GM10266 (cell line): ENCODE results near the gene MAD1L1.

Experiments
- DNase-seq: peaks from one replicate; pipeline ENCODE4 v3.0.0; 2012; ENCODE audit errors: extremely low spot score
- TF ChIP-seq, protein P1 (sequence below): IDR thresholded peaks from 2 replicates; pipeline ENCODE4 v1.5.1; 2012; ENCODE audit warnings: mild to moderate bottlenecking, low read depth; ENCODE audit not compliant: control insufficient read depth, insufficient read depth; ENCODE audit errors: missing control alignments

The MAD1L1 gene

DNA sequence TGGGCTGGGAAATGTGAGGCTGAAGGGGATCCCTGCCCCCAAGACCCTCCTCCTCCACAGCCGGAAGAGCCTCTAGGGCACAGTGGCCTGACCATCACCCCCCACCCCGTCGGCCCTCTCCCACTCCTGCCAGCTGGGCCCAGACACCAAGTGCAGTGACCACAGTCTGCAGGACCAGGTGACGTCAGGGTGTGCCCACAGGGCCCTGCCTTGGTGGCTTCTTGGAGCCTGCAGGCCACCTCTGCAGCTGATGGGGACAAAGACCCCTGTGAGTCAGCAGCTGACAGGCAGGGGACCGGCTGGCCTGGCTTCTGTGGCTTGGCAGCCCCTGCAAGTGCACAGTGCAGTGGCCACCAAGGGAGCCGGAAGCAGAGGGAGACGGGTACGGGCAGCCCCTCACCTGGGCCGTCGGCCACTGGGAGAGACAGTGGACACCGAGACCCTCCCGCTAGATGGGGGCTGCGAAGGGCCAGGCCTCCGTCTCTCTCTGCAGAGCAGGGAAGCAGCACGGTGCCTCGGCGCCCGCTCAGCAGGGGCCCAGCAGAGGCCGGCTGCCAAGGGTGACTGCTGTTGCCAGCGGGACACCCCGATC is 288.0 kb downstream of the MAD1L1 start:
- TF ChIP-seq, protein P1, sequence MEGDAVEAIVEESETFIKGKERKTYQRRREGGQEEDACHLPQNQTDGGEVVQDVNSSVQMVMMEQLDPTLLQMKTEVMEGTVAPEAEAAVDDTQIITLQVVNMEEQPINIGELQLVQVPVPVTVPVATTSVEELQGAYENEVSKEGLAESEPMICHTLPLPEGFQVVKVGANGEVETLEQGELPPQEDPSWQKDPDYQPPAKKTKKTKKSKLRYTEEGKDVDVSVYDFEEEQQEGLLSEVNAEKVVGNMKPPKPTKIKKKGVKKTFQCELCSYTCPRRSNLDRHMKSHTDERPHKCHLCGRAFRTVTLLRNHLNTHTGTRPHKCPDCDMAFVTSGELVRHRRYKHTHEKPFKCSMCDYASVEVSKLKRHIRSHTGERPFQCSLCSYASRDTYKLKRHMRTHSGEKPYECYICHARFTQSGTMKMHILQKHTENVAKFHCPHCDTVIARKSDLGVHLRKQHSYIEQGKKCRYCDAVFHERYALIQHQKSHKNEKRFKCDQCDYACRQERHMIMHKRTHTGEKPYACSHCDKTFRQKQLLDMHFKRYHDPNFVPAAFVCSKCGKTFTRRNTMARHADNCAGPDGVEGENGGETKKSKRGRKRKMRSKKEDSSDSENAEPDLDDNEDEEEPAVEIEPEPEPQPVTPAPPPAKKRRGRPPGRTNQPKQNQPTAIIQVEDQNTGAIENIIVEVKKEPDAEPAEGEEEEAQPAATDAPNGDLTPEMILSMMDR: no peak
- DNase-seq: no peak

DNA sequence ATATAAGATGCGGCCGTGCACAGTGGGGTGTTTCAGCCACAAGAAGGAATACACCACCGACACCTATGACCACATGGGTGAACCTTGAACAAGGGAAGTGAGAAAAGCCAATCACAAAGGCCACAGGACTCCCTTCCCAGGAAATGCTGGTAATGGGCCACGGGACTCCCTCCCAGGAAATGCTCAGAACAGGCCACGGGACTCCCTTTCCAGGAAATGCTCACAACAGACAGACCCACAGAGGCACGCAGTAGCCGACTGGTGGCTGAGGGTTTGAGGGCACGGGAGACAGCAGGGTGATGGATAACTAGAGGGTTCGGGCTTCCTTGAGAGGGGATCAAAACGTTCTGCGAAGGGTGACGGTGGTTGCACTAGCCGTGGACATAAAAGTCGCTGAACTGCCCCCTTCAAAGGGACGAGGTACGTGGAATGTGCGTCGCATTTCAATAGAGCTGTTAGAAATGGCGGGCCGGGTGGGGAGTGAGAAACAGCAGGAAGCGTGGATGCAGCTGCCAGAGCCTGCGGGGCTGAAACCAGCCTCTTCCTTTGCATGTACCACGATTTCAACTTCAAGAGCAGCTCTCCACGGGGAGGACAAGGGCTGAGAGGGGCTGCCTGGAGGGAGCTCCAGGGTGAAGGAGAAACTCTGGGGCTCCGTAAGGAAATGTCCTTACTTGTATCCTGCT is 288.7 kb downstream of the MAD1L1 start:
- no peak for DNase-seq

DNA sequence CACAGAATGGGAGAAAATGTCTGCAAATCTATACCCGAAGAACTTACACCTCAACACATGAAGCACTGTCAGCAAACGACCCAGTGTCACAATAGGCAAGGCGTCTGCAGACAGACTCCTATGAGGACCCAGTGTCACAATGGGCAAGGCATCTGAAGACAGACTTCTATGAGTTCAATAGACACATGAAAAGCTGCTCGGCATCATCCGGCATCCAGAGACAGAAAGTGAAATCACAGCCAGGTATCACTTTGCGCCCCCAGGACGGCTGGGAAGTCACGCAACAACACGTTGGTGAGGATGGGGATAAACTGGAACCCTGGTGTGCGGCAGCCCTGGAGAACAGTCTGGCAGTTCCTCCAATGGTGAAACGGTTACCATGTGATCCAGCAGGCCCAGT is 289.4 kb downstream of the MAD1L1 start:
- TF ChIP-seq, protein P1: no peak

More for the DNA sequence above, 288.7 kb downstream of the MAD1L1 start:
- TF ChIP-seq, protein P1: no peak

DNA sequence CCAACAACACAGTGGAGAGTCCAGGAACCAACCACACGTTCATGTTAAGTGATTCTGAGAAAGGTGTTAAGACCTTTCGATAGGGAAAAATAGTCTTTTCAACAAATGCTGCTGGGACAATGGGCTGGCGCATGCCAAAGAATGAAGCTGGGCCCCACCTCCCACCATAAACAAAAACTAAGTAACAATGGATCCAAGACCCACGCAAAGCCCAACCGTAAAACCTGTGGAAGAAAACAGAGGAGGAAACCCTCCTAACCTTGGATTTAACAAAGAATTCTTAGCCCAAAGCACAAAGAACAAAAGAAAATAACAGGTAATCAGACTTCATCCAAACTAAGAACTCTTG is 289.8 kb downstream of the MAD1L1 start:
- TF ChIP-seq, protein P1: no peak

More for the DNA sequence above, 289.4 kb downstream of the MAD1L1 start:
- DNase-seq: no peak

DNA sequence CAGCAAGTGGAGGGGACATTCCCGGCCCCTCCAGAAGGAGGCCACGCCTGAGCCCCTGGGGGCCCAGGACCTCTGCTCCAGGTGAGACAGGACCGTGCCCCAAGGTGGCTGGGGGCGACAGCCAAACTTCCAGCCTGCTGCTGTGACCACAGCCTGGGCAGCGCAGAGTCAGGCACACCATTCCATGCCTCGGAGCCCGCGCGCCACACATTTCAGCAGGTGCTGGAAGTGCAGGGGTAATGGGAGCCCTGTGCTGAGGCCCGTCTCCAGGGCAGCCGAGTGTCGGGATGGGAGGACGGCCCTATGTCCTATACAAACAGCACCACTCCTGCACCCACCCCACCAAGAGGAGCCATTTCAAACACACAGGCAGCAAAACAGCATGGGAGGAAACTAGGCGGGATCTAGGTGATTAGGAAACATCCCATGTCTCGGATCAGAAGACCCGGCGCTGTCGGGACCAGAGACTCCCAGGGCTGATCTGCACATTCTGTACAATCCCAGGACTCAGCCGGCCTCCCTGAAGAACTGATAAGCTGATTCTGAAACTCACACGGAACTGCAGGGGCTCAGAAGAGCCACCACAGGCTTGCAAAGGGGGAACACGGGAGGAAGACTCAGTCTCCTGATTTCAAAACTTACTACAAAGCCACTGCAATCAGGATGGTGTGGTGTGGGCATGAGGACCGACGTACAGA is 290.4 kb downstream of the MAD1L1 start:
- TF ChIP-seq, protein P1: no peak
- no peak for DNase-seq

More for the DNA sequence above, 289.8 kb downstream of the MAD1L1 start:
- no peak for DNase-seq

GRCh38 chr7:1941464-1942242 is 291.1 kb downstream of the MAD1L1 start:
- no peak for DNase-seq
- TF ChIP-seq, protein P1: no peak
